HepG2 (cell line): ENCODE measurements around the gene MYO18A. TPM values are rescaled to one million over a fixed set of nuclear protein-coding genes. Genes with fewer than 3 reads are reported as not detected.

Experiments
- CBX2 ChIP-seq, 2 experiments: fragments of 200-600 bp in 1 of 2; sonication (generic); formaldehyde crosslinking in 1 of 2; IDR thresholded peaks; 2 replicates each; pipeline versions ENCODE4 v1.7.0 to v1.8.1; 2018 to 2022; ENCODE audit warnings: low read depth in 2 of 2, low read length in 1 of 2, mild to moderate bottlenecking in 1 of 2, missing genetic modification reagents in 1 of 2
- DNMT1 ChIP-seq: sonication (generic); formaldehyde crosslinking; IDR thresholded peaks from 2 replicates; pipeline ENCODE4 v1.5.1; 2020; ENCODE audit warnings: mild to moderate bottlenecking, missing genetic modification reagents
- HNF1B ChIP-seq: sonication (generic); formaldehyde crosslinking; IDR thresholded peaks from 2 replicates; pipeline ENCODE4 v1.5.1; 2020; ENCODE audit warnings: mild to moderate bottlenecking, moderate library complexity, missing genetic modification reagents
- RBFOX2 ChIP-seq: fragments of 200-400 bp; formaldehyde crosslinking; IDR thresholded peaks from 2 replicates; pipeline ENCODE4 v1.6.1; 2017; ENCODE audit warnings: low read depth, mild to moderate bottlenecking, low read length
- ZHX1 ChIP-seq: sonication (generic); formaldehyde crosslinking; IDR thresholded peaks from 2 replicates; pipeline ENCODE4 v1.8.1; 2022; ENCODE audit warnings: low read depth, mild to moderate bottlenecking, missing genetic modification reagents
- ZNF350 ChIP-seq: sonication (generic); formaldehyde crosslinking; IDR thresholded peaks from 2 replicates; pipeline ENCODE4 v1.4.0; 2020; ENCODE audit warnings: mild to moderate bottlenecking, low read depth, missing genetic modification reagents, borderline replicate concordance
- ZNF407 ChIP-seq: sonication (generic); formaldehyde crosslinking; IDR thresholded peaks from one replicate; pipeline ENCODE4 v1.5.1; 2020; ENCODE audit warnings: mild to moderate bottlenecking, missing genetic modification reagents; ENCODE audit errors: not compliant biosample characterization
- ZNF446 ChIP-seq: sonication (generic); formaldehyde crosslinking; IDR thresholded peaks from 2 replicates; pipeline ENCODE4 v1.5.0; 2020; ENCODE audit warnings: mild to moderate bottlenecking, missing genetic modification reagents
- ZNF510 ChIP-seq: sonication (generic); formaldehyde crosslinking; IDR thresholded peaks from 2 replicates; pipeline ENCODE4 v1.4.0; 2020; ENCODE audit warnings: low read depth, mild to moderate bottlenecking, missing genetic modification reagents
- ZNF749 ChIP-seq: sonication (generic); formaldehyde crosslinking; IDR thresholded peaks from 2 replicates; pipeline ENCODE4 v1.8.0; 2022; ENCODE audit warnings: mild to moderate bottlenecking, missing genetic modification reagents, moderate library complexity, borderline replicate concordance
- polyA plus RNA-seq, 8 experiments: library from polyadenylated mRNA; depleted of rRNA in 3 of 8; stranded (reverse) in 7 of 8; unstranded in 1 of 8; fragments of >200 nt; fragmentation: Illumina TruSeq in 4 of 8; extraction: Trizol in 4 of 8; gene quantifications; 2 replicates each; pipeline versions ENCODE4 v1.2.1 to v1.2.3, GENCODE V29; 2011 to 2016; ENCODE audit warnings: low read depth in 4 of 8, missing spikeins in 1 of 8, mixed read lengths in 1 of 8; ENCODE audit not compliant: insufficient read depth in 1 of 8
- total RNA-seq, 5 experiments: library from RNA; depleted of rRNA; stranded (reverse); fragments of >200 nt; fragmentation: Illumina TruSeq; extraction: Trizol; gene quantifications; 2 replicates each; pipeline ENCODE4 v1.2.3, GENCODE V29; 2016; ENCODE audit warnings: low read depth in 1 of 5
- TF ChIP-seq, protein P1 (sequence below): sonication (generic); formaldehyde crosslinking; IDR thresholded peaks from 2 replicates; pipeline ENCODE4 v1.8.1; 2023; ENCODE audit warnings: mild to moderate bottlenecking, moderate library complexity, missing genetic modification reagents
- TF ChIP-seq, protein P2 (sequence below): sonication (generic); formaldehyde crosslinking; IDR thresholded peaks from 2 replicates; pipeline ENCODE4 v1.4.0; 2020; ENCODE audit warnings: low read depth, mild to moderate bottlenecking, missing genetic modification reagents

The MYO18A gene
- total and polyA plus RNA-seq, 2 of the 13 experiments (the other 11 are each of a cell fraction or from before 2014, with no cell fraction given) = 16.8 to 24.8 TPM

DNA sequence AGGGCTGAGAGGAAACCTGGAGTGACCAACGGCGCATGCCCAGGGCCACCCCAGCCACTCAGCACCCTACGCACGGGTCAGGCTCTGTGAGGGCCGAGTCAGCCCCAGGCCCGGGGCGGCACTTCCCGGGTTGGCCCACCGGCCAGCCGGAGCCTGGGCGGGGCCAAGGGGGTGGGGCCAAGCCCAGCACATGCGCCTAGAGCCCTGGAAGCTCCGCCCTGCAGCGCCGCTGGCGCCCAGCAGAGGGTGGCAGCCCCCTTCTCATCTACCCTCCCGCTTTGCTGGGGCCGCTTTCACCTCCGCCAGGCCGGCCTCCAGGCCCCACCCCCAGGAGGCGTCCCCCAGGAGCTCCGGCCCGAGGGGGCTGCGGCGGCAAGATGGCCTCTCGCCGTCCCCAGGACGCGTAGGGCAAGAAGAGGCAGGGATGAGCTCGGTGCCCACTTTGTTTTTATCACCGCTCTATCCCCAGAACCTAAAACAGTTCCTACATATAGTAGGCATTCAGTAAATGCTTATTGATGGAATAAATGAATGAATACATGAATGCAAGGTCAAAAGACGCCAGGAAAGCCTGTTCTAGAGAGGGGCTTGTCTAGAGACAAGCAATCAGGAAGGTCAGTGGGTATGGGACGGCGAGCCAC, 31.3 kb downstream of the MYO18A start (continued):
- TF ChIP-seq ZNF407 (CRISPR knock-in tag) (no peak), ZNF749 (0 out of 2 replicates have a peak, but pooled peaks have one; percentile 20), ZHX1 (CRISPR knock-in tag) (0 out of 2 replicates have a peak, but pooled peaks have one; percentile 54), HNF1B (CRISPR knock-in tag) (peak; percentile 77; the same call in 1 of the 2 replicates), DNMT1 (CRISPR knock-in tag) (peak; percentile 35; the same call in 1 of the 2 replicates), ZNF510 (CRISPR knock-in tag) (no peak), ZNF350 (CRISPR knock-in tag) (peak; percentile 85), ZNF446 (CRISPR knock-in tag) (no peak), CBX2 (IDR thresholded peaks at IDR 0.05; ENCODE audit: low read depth, low read length) (no peak), CBX2 (CRISPR knock-in tag; IDR thresholded peaks at IDR 0.05; ENCODE audit: low read depth) (no peak), RBFOX2 (peak; percentile 59)
- TF ChIP-seq, protein P1, sequence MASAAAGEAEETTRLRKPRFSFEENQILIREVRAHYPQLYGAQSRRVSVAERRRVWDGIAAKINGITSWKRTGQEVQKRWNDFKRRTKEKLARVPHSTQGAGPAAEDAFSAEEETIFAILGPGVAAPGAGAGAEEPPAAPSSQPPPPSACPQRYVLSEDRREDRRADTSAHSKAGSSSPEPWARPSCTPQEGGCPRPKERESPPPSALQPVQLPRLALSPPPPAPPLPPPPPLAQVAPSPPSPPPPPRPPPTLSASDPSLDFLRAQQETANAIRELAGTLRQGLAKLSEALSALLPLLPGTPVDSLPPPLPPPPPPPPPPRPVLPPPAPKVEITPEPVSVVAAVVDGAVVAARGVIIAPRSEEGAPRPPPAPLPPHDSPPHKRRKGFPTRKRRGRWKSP (CRISPR knock-in tag) = peak; percentile 94
- TF ChIP-seq, protein P2, sequence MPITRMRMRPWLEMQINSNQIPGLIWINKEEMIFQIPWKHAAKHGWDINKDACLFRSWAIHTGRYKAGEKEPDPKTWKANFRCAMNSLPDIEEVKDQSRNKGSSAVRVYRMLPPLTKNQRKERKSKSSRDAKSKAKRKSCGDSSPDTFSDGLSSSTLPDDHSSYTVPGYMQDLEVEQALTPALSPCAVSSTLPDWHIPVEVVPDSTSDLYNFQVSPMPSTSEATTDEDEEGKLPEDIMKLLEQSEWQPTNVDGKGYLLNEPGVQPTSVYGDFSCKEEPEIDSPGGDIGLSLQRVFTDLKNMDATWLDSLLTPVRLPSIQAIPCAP (CRISPR knock-in tag) = no peak
